ENCODE results near the gene SLC6A5.

GRCh38 chr11:20611892-20612291, 12.5 kb downstream of the SLC6A5 start:
- TF ChIP-seq, protein P1, sequence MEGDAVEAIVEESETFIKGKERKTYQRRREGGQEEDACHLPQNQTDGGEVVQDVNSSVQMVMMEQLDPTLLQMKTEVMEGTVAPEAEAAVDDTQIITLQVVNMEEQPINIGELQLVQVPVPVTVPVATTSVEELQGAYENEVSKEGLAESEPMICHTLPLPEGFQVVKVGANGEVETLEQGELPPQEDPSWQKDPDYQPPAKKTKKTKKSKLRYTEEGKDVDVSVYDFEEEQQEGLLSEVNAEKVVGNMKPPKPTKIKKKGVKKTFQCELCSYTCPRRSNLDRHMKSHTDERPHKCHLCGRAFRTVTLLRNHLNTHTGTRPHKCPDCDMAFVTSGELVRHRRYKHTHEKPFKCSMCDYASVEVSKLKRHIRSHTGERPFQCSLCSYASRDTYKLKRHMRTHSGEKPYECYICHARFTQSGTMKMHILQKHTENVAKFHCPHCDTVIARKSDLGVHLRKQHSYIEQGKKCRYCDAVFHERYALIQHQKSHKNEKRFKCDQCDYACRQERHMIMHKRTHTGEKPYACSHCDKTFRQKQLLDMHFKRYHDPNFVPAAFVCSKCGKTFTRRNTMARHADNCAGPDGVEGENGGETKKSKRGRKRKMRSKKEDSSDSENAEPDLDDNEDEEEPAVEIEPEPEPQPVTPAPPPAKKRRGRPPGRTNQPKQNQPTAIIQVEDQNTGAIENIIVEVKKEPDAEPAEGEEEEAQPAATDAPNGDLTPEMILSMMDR (IDR thresholded peaks at IDR 0.05; ENCODE audit: low read length): no peak
- no peak for TF ChIP-seq EZH2 (IDR thresholded peaks at IDR 0.05; ENCODE audit: borderline replicate concordance, low read length)

Data from OCI-LY1 (cell line).